NT2/D1 (cell line): ENCODE data around the gene HEATR5A.
"Not testable (repeated sequence)": the region's sequence is repeated elsewhere in the genome, so short reads cannot be mapped to it uniquely, and the experiment has no call there.

Experiments used
- DNase-seq: peaks from one replicate; pipeline ENCODE4 v3.0.0-alpha.2; 2011; ENCODE audit warnings: low read depth, low spot score
- H3K27me3 ChIP-seq: 2 replicates; pipeline ENCODE4 v1.6.0; 2011; ENCODE audit warnings: mild to moderate bottlenecking; ENCODE audit not compliant: insufficient read length, insufficient read depth
- H3K36me3 ChIP-seq: 2 replicates; pipeline ENCODE4 v1.6.1; 2011; ENCODE audit warnings: mild to moderate bottlenecking, low read length, mixed read lengths; ENCODE audit not compliant: insufficient read depth, insufficient read length
- H3K4me1 ChIP-seq: 2 replicates; pipeline ENCODE4 v1.5.1; 2011; ENCODE audit not compliant: insufficient read depth, insufficient read length
- H3K4me3 ChIP-seq: 2 replicates; pipeline ENCODE4 v1.5.1; 2011; ENCODE audit warnings: low read depth; ENCODE audit not compliant: insufficient read length
- H3K9ac ChIP-seq: 2 replicates; pipeline ENCODE4 v1.6.0; 2011; ENCODE audit warnings: low read depth; ENCODE audit not compliant: insufficient read length
- H3K9me3 ChIP-seq: 2 replicates; pipeline ENCODE4 v1.5.1; 2011; ENCODE audit warnings: mild to moderate bottlenecking, low read length; ENCODE audit not compliant: insufficient read depth
- SUZ12 ChIP-seq: IDR thresholded peaks from 2 replicates; pipeline ENCODE4 v1.6.1; 2011; ENCODE audit not compliant: insufficient read length, insufficient read depth; ENCODE audit errors: extremely low read depth
- YY1 ChIP-seq: IDR thresholded peaks from 2 replicates; pipeline ENCODE4 v1.6.1; 2011; ENCODE audit not compliant: insufficient read length, insufficient read depth
- ZNF274 ChIP-seq: IDR thresholded peaks from 2 replicates; pipeline ENCODE4 v1.6.1; 2011; ENCODE audit warnings: mild to moderate bottlenecking, low read depth, low read length

HEATR5A gene

GRCh38 chr14:31336646-31337045 is 83.7 kb downstream of the HEATR5A start:
- no peaks in the 10 kb centered on the region for H3K4me1 ChIP-seq
- H3K9me3 ChIP-seq, result no peaks in the 10 kb centered on the region
- no peak for DNase-seq
- H3K36me3 ChIP-seq, result peaks cover 8% of the 10 kb centered on the region
- no peaks in the 10 kb centered on the region for H3K27me3 ChIP-seq
- TF ChIP-seq SUZ12 (no peak), ZNF274 (no peak), YY1 (no peak)
- no peak overlapping the region for H3K4me3 ChIP-seq
- H3K9ac ChIP-seq, result no peak overlapping the region

DNA sequence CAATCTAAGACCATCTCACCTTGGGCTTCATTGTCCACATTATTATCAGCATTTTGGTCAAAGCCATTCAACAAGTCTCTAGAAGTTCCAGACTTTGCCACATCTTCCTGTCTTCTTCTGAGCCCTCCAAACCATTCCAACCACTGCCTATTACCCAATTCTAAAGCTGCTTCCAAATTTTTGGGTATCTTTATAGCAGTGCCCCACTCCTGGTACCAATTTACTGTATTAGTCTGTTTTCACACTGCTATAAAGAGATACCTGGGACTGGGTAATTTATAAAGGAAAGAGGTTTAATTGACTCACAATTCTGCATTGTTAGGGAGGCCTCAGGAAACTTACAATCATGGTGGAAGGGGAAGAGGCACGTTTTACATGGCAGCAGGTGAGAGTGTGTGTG is 89.0 kb downstream of the HEATR5A start:
- not testable (repeated sequence) for H3K4me1 ChIP-seq, H3K9ac ChIP-seq, H3K27me3 ChIP-seq, H3K4me3 ChIP-seq, H3K36me3 ChIP-seq, DNase-seq
- peaks cover 14% of the 10 kb centered on the region; the same call in 1 of the 2 replicates for H3K9me3 ChIP-seq

GRCh38 chr14:31329876-31330521 is 90.4 kb downstream of the HEATR5A start:
- peaks cover 14% of the 10 kb centered on the region; the same call in 1 of the 2 replicates for H3K9me3 ChIP-seq
- H3K27me3 ChIP-seq, H3K36me3 ChIP-seq, H3K4me3 ChIP-seq, DNase-seq, H3K9ac ChIP-seq, H3K4me1 ChIP-seq: not testable (repeated sequence)

DNA sequence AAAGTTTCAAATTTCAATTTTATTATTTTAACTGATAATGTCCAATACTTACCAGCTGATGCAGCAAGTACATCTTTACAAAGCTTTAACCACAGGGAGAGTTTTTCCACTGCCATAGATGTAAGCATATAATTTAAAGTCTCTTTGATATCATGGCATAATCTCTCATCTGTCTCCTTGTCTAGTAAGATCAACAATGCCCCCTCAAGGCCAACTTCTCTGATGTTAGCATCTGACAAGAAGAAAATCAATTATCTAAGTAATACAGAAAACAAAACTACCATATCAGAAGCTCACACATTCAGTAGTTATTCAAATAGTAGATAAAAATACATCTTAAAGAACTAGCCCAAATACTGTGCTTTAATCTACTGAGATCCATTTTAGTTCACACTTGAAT is 94.2 kb downstream of the HEATR5A start:
- TF ChIP-seq ZNF274 (no peak), YY1 (no peak), SUZ12 (no peak)
- Histone ChIP-seq H3K36me3 (peaks cover 9% of the 10 kb centered on the region), H3K9me3 (peaks cover 14% of the 10 kb centered on the region; the same call in 1 of the 2 replicates), H3K4me1 (no peaks in the 10 kb centered on the region), H3K4me3 (no peak overlapping the region), H3K9ac (no peak overlapping the region), H3K27me3 (no peaks in the 10 kb centered on the region)
- no peak for DNase-seq

- TF ChIP-seq ZNF274 (no peak), YY1 (no peak), SUZ12 (no peak)
- no peaks in the 10 kb centered on the region for H3K27me3 ChIP-seq
- no peaks in the 10 kb centered on the region for H3K9me3 ChIP-seq
- no peak overlapping the region for H3K4me3 ChIP-seq
- H3K4me1 ChIP-seq, result no peaks in the 10 kb centered on the region
- DNase-seq, result no peak
- H3K36me3 ChIP-seq, result peaks cover 20% of the 10 kb centered on the region
- H3K9ac ChIP-seq, result no peak overlapping the region
Measured at GRCh38 chr14:31323419-31323818, 96.9 kb downstream of the HEATR5A start.

DNA sequence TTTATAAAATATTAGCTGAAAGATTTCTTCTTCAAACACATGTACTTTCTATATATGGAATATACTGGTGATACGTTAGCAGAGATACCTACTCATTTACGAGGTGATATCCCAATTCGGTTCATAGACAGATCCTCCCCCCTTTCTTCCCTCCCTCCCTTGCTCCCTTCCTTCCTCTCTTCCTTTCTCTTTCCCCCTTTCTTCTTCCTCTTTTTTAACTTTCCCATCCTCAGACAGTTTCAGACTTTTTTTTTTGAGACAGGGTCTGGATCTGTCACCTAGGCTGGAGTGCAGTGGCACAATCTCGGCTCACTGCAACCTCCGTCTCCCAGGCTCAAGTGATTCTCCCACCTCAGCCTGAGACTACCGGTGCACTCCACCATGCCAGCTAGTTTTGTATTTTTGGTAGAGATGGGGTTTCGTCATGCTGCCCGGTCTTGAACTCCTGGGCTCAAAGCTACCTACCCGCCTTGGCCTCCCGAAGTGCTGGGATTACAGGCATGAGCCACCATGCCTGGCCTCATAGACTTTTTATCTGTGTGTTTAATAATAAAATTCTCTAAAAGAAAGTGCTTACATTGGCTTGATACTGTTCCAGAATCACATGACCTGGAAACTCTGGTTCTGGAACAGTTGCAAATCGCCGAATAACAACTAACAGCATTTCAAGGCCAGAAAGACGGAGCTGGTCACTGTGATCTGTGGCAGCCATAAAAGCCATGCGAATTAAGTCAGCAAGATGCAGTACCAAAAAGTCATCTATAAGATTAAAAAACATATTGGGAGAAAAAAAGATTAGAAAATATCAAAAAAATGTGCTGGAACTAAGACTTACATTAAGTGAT is 99.2 kb downstream of the HEATR5A start:
- TF ChIP-seq SUZ12 (no peak), ZNF274 (no peak), YY1 (no peak)
- Histone ChIP-seq H3K4me1 (no peaks in the 10 kb centered on the region), H3K27me3 (no peaks in the 10 kb centered on the region), H3K4me3 (no peak overlapping the region), H3K36me3 (peaks cover 24% of the 10 kb centered on the region), H3K9ac (no peak overlapping the region), H3K9me3 (no peaks in the 10 kb centered on the region)
- no peak for DNase-seq

GRCh38 chr14:31320216-31320615 is 100.1 kb downstream of the HEATR5A start:
- Histone ChIP-seq H3K4me1 (no peaks in the 10 kb centered on the region), H3K4me3 (no peak overlapping the region), H3K36me3 (peaks cover 26% of the 10 kb centered on the region), H3K9me3 (no peaks in the 10 kb centered on the region), H3K27me3 (no peaks in the 10 kb centered on the region), H3K9ac (no peak overlapping the region)
- DNase-seq, result no peak
- TF ChIP-seq YY1 (no peak), SUZ12 (no peak), ZNF274 (no peak)
